ENCODE measurements around the gene GDPD3. TPM values are rescaled to one million over a fixed set of nuclear protein-coding genes. Genes with fewer than 3 reads are reported as not detected.

GDPD3 gene
- total and polyA plus RNA-seq, 2 experiments from 2014 or later: 0.94 to 1.4 TPM

DNA sequence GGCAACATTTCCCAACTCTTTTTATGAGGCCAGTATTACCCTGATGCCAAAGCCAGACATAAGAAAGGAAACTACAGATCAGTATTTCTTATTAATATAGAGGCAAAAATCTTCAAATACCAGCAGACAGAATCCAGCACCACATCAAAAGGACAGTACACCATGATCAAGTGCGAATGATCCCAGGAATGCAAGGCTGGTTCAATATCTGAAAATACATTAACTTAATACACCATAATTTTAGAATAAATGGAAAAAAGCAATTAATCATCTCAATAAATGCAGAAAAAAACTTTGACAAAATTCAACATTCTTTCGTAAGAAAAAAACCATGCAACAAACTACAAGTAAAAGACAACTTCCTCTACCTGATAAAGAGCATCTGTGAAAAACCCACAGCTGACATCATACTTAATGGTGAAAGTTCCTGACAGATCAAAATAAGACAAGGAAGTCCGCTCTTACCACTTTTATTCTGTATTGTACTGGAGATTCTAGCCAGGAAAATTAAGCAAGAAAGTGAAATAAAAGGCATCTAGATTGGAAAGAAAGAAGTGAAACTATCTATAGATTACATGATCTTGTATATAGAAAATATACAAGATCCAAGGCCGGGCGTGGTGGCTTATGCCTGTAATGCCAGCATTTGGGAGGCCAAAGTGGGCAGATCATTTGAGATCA lies 36.1 kb upstream of the GDPD3 start:
- DNase-seq (ENCODE audit: low spot score) (no peak), ATAC-seq (no peak)
- no peaks in the 10 kb centered on the region for H3K4me1 ChIP-seq (ENCODE audit: insufficient read depth)
- Mint-ChIP-seq H3K27ac (no peak overlapping the region), H3K9me3 (peaks cover 17% of the 10 kb centered on the region; the same call in 2 of the 3 replicates), H3K4me1 (no peaks in the 10 kb centered on the region), H3K27me3 (ENCODE audit: insufficient read depth, low read depth, poor library complexity) (peaks cover 8% of the 10 kb centered on the region), H3K36me3 (ENCODE audit: low read depth) (no peaks in the 10 kb centered on the region), H3K4me3 (no peak overlapping the region)
- no peak overlapping the region for H3K27ac ChIP-seq (ENCODE audit: low read depth)
- no peaks in the 10 kb centered on the region for H4K20me1 ChIP-seq (replicated peaks; ENCODE audit: insufficient read depth)
- H2AFZ ChIP-seq: no peak overlapping the region
- H3K27me3 ChIP-seq (ENCODE audit: insufficient read depth): no peaks in the 10 kb centered on the region
- no peaks in the 10 kb centered on the region for H3K36me3 ChIP-seq (ENCODE audit: insufficient read depth)
- H3K4me2 ChIP-seq: no peak overlapping the region
- H3K9me2 ChIP-seq (ENCODE audit: insufficient read depth): 0 out of 2 replicates have a peak, but pooled peaks cover 5% of the 10 kb centered on the region
- TF ChIP-seq, protein P1, sequence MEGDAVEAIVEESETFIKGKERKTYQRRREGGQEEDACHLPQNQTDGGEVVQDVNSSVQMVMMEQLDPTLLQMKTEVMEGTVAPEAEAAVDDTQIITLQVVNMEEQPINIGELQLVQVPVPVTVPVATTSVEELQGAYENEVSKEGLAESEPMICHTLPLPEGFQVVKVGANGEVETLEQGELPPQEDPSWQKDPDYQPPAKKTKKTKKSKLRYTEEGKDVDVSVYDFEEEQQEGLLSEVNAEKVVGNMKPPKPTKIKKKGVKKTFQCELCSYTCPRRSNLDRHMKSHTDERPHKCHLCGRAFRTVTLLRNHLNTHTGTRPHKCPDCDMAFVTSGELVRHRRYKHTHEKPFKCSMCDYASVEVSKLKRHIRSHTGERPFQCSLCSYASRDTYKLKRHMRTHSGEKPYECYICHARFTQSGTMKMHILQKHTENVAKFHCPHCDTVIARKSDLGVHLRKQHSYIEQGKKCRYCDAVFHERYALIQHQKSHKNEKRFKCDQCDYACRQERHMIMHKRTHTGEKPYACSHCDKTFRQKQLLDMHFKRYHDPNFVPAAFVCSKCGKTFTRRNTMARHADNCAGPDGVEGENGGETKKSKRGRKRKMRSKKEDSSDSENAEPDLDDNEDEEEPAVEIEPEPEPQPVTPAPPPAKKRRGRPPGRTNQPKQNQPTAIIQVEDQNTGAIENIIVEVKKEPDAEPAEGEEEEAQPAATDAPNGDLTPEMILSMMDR (conservative IDR thresholded peaks at IDR 0.05; ENCODE audit: low read depth in 2 of 2): no peak
- TF ChIP-seq, protein P2, sequence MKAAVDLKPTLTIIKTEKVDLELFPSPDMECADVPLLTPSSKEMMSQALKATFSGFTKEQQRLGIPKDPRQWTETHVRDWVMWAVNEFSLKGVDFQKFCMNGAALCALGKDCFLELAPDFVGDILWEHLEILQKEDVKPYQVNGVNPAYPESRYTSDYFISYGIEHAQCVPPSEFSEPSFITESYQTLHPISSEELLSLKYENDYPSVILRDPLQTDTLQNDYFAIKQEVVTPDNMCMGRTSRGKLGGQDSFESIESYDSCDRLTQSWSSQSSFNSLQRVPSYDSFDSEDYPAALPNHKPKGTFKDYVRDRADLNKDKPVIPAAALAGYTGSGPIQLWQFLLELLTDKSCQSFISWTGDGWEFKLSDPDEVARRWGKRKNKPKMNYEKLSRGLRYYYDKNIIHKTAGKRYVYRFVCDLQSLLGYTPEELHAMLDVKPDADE (IDR thresholded peaks at IDR 0.05): no peak
- TF ChIP-seq, protein P3, sequence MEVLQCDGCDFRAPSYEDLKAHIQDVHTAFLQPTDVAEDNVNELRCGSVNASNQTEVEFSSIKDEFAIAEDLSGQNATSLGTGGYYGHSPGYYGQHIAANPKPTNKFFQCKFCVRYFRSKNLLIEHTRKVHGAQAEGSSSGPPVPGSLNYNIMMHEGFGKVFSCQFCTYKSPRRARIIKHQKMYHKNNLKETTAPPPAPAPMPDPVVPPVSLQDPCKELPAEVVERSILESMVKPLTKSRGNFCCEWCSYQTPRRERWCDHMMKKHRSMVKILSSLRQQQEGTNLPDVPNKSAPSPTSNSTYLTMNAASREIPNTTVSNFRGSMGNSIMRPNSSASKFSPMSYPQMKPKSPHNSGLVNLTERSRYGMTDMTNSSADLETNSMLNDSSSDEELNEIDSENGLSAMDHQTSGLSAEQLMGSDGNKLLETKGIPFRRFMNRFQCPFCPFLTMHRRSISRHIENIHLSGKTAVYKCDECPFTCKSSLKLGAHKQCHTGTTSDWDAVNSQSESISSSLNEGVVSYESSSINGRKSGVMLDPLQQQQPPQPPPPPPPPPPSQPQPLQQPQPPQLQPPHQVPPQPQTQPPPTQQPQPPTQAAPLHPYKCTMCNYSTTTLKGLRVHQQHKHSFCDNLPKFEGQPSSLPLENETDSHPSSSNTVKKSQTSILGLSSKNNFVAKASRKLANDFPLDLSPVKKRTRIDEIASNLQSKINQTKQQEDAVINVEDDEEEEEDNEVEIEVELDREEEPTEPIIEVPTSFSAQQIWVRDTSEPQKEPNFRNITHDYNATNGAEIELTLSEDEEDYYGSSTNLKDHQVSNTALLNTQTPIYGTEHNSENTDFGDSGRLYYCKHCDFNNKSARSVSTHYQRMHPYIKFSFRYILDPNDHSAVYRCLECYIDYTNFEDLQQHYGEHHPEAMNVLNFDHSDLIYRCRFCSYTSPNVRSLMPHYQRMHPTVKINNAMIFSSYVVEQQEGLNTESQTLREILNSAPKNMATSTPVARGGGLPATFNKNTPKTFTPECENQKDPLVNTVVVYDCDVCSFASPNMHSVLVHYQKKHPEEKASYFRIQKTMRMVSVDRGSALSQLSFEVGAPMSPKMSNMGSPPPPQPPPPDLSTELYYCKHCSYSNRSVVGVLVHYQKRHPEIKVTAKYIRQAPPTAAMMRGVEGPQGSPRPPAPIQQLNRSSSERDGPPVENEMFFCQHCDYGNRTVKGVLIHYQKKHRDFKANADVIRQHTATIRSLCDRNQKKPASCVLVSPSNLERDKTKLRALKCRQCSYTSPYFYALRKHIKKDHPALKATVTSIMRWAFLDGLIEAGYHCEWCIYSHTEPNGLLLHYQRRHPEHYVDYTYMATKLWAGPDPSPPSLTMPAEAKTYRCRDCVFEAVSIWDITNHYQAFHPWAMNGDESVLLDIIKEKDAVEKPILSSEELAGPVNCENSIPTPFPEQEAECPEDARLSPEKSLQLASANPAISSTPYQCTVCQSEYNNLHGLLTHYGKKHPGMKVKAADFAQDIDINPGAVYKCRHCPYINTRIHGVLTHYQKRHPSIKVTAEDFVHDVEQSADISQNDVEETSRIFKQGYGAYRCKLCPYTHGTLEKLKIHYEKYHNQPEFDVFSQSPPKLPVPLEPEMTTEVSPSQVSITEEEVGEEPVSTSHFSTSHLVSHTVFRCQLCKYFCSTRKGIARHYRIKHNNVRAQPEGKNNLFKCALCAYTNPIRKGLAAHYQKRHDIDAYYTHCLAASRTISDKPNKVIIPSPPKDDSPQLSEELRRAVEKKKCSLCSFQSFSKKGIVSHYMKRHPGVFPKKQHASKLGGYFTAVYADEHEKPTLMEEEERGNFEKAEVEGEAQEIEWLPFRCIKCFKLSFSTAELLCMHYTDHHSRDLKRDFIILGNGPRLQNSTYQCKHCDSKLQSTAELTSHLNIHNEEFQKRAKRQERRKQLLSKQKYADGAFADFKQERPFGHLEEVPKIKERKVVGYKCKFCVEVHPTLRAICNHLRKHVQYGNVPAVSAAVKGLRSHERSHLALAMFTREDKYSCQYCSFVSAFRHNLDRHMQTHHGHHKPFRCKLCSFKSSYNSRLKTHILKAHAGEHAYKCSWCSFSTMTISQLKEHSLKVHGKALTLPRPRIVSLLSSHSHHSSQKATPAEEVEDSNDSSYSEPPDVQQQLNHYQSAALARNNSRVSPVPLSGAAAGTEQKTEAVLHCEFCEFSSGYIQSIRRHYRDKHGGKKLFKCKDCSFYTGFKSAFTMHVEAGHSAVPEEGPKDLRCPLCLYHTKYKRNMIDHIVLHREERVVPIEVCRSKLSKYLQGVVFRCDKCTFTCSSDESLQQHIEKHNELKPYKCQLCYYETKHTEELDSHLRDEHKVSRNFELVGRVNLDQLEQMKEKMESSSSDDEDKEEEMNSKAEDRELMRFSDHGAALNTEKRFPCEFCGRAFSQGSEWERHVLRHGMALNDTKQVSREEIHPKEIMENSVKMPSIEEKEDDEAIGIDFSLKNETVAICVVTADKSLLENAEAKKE (CRISPR knock-in tag; IDR thresholded peaks at IDR 0.05): no peak
- TF ChIP-seq, protein P4, sequence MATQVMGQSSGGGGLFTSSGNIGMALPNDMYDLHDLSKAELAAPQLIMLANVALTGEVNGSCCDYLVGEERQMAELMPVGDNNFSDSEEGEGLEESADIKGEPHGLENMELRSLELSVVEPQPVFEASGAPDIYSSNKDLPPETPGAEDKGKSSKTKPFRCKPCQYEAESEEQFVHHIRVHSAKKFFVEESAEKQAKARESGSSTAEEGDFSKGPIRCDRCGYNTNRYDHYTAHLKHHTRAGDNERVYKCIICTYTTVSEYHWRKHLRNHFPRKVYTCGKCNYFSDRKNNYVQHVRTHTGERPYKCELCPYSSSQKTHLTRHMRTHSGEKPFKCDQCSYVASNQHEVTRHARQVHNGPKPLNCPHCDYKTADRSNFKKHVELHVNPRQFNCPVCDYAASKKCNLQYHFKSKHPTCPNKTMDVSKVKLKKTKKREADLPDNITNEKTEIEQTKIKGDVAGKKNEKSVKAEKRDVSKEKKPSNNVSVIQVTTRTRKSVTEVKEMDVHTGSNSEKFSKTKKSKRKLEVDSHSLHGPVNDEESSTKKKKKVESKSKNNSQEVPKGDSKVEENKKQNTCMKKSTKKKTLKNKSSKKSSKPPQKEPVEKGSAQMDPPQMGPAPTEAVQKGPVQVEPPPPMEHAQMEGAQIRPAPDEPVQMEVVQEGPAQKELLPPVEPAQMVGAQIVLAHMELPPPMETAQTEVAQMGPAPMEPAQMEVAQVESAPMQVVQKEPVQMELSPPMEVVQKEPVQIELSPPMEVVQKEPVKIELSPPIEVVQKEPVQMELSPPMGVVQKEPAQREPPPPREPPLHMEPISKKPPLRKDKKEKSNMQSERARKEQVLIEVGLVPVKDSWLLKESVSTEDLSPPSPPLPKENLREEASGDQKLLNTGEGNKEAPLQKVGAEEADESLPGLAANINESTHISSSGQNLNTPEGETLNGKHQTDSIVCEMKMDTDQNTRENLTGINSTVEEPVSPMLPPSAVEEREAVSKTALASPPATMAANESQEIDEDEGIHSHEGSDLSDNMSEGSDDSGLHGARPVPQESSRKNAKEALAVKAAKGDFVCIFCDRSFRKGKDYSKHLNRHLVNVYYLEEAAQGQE (IDR thresholded peaks at IDR 0.05; ENCODE audit: unreplicated experiment): no peak
- no peak for TF ChIP-seq POLR2AphosphoS5 (IDR thresholded peaks at IDR 0.05; ENCODE audit: low read depth)
- no peak for TF ChIP-seq CREB1 (CRISPR knock-in tag; IDR thresholded peaks at IDR 0.05; ENCODE audit: low read depth)
- TF ChIP-seq ZNF114 (CRISPR knock-in tag; IDR thresholded peaks at IDR 0.05): no peak
- TF ChIP-seq EZH2 (IDR thresholded peaks at IDR 0.05; ENCODE audit: low read depth, unreplicated experiment): no peak
- no peak for TF ChIP-seq JUNB (IDR thresholded peaks at IDR 0.05; ENCODE audit: unreplicated experiment)
- no peak for TF ChIP-seq NANOG (IDR thresholded peaks at IDR 0.05; ENCODE audit: borderline replicate concordance)
- no peak for TF ChIP-seq EZH2phosphoT487 (IDR thresholded peaks at IDR 0.05; ENCODE audit: unreplicated experiment)
- no peak for TF ChIP-seq ZNF331 (CRISPR knock-in tag; IDR thresholded peaks at IDR 0.05; ENCODE audit: low read depth)
- H3K79me2 ChIP-seq (replicated peaks; ENCODE audit: insufficient read depth): no peaks in the 10 kb centered on the region
- H3F3A ChIP-seq (replicated peaks; ENCODE audit: low read depth): no peaks in the 10 kb centered on the region
- no peak overlapping the region for H3K4me3 ChIP-seq
